ENCODE data around the gene TTPAL. TPM values are rescaled to one million over a fixed set of nuclear protein-coding genes. Genes with fewer than 3 reads are reported as not detected.

TTPAL gene
- total and polyA plus RNA-seq, 9 of the 15 experiments (the other 6 are each of a cell fraction or from before 2014, with no cell fraction given), result 1.1 to 7.0 (median 2.6) TPM

DNA sequence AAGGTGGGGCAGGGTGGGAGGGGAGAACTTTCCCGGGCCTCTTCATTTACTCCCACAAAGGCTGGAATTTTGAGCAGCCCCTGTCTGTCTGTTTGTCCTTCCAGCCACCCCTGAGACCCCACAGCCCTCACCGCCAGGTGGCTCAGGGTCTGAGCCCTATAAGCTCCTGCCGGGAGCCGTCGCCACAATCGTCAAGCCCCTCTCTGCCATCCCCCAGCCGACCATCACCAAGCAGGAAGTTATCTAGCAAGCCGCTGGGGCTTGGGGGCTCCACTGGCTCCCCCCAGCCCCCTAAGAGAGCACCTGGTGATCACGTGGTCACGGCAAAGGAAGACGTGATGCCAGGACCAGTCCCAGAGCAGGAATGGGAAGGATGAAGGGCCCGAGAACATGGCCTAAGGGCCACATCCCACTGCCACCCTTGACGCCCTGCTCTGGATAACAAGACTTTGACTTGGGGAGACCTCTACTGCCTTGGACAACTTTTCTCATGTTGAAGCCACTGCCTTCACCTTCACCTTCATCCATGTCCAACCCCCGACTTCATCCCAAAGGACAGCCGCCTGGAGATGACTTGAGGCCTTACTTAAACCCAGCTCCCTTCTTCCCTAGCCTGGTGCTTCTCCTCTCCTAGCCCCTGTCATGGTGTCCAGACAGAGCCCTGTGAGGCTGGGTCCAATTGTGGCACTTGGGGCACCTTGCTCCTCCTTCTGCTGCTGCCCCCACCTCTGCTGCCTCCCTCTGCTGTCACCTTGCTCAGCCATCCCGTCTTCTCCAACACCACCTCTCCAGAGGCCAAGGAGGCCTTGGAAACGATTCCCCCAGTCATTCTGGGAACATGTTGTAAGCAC, 46.0 kb upstream of the TTPAL start:
- ATAC-seq (no peak), DNase-seq (ENCODE audit: extremely low read depth in 1 of 4, low spot score in 3 of 4) (no peak), FAIRE-seq (no peak)
- 4% methylated on average over 17 of the region's 17 CpGs for WGBS (ENCODE audit: insufficient coverage, low coverage, missing lambda C conversion rate)
- H3K9me3 ChIP-seq (replicated peaks; ENCODE audit: control insufficient read depth, insufficient read depth, low read depth, low read length), result no peaks in the 10 kb centered on the region
- H2AFZ ChIP-seq (ENCODE audit: low read depth, low read length), result no peak overlapping the region
- H4K20me1 ChIP-seq (replicated peaks; ENCODE audit: control insufficient read depth, insufficient read depth, low read length), result peaks cover 3% of the 10 kb centered on the region; the same call in 1 of the 2 replicates
- peaks cover 32 to 59% of the 10 kb centered on the region in 2 experiments for H3K27me3 ChIP-seq (ENCODE audit: control insufficient read depth in 2 of 2, insufficient read depth in 2 of 2, low read length in 2 of 2)
- no peaks in the 10 kb centered on the region for H3K79me2 ChIP-seq (ENCODE audit: control insufficient read depth, insufficient read depth, low read length)
- no peaks in the 10 kb centered on the region for H3K36me3 ChIP-seq (ENCODE audit: control insufficient read depth, insufficient read depth, low read length)
- POLR2A ChIA-PET, result interaction anchor here (0.7 kb wide), 1 partner anchor 32 kb away, joined by 3 read pairs; no protein-coding TSS in a partner anchor
- TF ChIP-seq, protein P1, sequence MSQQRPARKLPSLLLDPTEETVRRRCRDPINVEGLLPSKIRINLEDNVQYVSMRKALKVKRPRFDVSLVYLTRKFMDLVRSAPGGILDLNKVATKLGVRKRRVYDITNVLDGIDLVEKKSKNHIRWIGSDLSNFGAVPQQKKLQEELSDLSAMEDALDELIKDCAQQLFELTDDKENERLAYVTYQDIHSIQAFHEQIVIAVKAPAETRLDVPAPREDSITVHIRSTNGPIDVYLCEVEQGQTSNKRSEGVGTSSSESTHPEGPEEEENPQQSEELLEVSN (IDR thresholded peaks at IDR 0.05; ENCODE audit: borderline replicate concordance in 1 of 2, extremely low read depth in 1 of 2, insufficient read depth in 1 of 2, insufficient read length in 1 of 2, low read depth in 1 of 2, low read length in 1 of 2, poor library complexity in 1 of 2, severe bottlenecking in 1 of 2), result no peak
- TF ChIP-seq, protein P2, sequence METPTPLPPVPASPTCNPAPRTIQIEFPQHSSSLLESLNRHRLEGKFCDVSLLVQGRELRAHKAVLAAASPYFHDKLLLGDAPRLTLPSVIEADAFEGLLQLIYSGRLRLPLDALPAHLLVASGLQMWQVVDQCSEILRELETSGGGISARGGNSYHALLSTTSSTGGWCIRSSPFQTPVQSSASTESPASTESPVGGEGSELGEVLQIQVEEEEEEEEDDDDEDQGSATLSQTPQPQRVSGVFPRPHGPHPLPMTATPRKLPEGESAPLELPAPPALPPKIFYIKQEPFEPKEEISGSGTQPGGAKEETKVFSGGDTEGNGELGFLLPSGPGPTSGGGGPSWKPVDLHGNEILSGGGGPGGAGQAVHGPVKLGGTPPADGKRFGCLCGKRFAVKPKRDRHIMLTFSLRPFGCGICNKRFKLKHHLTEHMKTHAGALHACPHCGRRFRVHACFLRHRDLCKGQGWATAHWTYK (CRISPR knock-in tag; IDR thresholded peaks at IDR 0.05), result no peak
- TF ChIP-seq IRF2 (CRISPR knock-in tag; IDR thresholded peaks at IDR 0.05) (no peak), FOXM1 (IDR thresholded peaks at IDR 0.05; ENCODE audit: low read depth) (no peak), FOXM1 (CRISPR knock-in tag; IDR thresholded peaks at IDR 0.05; ENCODE audit: low read depth) (no peak), SIN3A (IDR thresholded peaks at IDR 0.05; ENCODE audit: borderline replicate concordance in 2 of 2, control insufficient read depth in 1 of 2, low read depth in 2 of 2, low read length in 2 of 2) (no peak), YY1 (IDR thresholded peaks at IDR 0.05; ENCODE audit: borderline replicate concordance in 1 of 3, control insufficient read depth in 1 of 3, extremely low read depth in 1 of 3, insufficient read depth in 3 of 3, insufficient read length in 1 of 3, insufficient replicate concordance in 2 of 3, low read depth in 1 of 3, low read length in 2 of 3) (no peak), ZNF354B (CRISPR knock-in tag; IDR thresholded peaks at IDR 0.05) (no peak), NR2C1 (IDR thresholded peaks at IDR 0.05) (no peak), NR2C1 (tag; IDR thresholded peaks at IDR 0.05) (no peak)
- TF ChIP-seq, protein P3, sequence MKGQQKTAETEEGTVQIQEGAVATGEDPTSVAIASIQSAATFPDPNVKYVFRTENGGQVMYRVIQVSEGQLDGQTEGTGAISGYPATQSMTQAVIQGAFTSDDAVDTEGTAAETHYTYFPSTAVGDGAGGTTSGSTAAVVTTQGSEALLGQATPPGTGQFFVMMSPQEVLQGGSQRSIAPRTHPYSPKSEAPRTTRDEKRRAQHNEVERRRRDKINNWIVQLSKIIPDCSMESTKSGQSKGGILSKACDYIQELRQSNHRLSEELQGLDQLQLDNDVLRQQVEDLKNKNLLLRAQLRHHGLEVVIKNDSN (CRISPR knock-in tag; IDR thresholded peaks at IDR 0.05), result peak; percentile 20; the same call in 1 of the 2 replicates
- TF ChIP-seq, protein P4, sequence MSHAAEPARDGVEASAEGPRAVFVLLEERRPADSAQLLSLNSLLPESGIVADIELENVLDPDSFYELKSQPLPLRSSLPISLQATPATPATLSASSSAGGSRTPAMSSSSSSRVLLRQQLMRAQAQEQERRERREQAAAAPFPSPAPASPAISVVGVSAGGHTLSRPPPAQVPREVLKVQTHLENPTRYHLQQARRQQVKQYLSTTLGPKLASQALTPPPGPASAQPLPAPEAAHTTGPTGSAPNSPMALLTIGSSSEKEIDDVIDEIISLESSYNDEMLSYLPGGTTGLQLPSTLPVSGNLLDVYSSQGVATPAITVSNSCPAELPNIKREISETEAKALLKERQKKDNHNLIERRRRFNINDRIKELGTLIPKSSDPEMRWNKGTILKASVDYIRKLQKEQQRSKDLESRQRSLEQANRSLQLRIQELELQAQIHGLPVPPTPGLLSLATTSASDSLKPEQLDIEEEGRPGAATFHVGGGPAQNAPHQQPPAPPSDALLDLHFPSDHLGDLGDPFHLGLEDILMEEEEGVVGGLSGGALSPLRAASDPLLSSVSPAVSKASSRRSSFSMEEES (CRISPR knock-in tag; IDR thresholded peaks at IDR 0.05), result peak; percentile 31; the same call in 1 of the 2 replicates
- TF ChIP-seq, protein P5, sequence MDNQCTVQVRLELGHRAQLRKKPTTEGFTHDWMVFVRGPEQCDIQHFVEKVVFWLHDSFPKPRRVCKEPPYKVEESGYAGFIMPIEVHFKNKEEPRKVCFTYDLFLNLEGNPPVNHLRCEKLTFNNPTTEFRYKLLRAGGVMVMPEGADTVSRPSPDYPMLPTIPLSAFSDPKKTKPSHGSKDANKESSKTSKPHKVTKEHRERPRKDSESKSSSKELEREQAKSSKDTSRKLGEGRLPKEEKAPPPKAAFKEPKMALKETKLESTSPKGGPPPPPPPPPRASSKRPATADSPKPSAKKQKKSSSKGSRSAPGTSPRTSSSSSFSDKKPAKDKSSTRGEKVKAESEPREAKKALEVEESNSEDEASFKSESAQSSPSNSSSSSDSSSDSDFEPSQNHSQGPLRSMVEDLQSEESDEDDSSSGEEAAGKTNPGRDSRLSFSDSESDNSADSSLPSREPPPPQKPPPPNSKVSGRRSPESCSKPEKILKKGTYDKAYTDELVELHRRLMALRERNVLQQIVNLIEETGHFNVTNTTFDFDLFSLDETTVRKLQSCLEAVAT (IDR thresholded peaks at IDR 0.05), result no peak
- BruUV-seq (replicated peaks), result no TSS peak
- H3K4me3 ChIP-seq, result no peak overlapping the region
- CTCF ChIA-PET (ENCODE audit: low intra/inter-chr PET ratio), result no interaction called here
- H3K27ac ChIP-seq (ENCODE audit: extremely low read depth, low read depth, low read length), result no peak overlapping the region
- no peak overlapping the region for H3K4me2 ChIP-seq (ENCODE audit: insufficient read depth, low read length)
- in situ Hi-C loops (cut with MboI), result no loop called here
- H3K9ac ChIP-seq (ENCODE audit: insufficient read depth in 1 of 2, low read depth in 2 of 2, low read length in 2 of 2), result no peak overlapping the region
- intact Hi-C loops (cut with micrococcal nuclease), result no loop called here
- H3K4me1 ChIP-seq (replicated peaks in 1 of 2; ENCODE audit: control insufficient read depth in 2 of 2, insufficient read depth in 2 of 2, low read length in 2 of 2), result no peaks in the 10 kb centered on the region; a peak in 1 of 5 replicates
- H3K9me1 ChIP-seq (ENCODE audit: control insufficient read depth, insufficient read depth, low read length), result no peaks in the 10 kb centered on the region

All from K562 (cell line).